ENCODE results near the gene IL33. TPM values are rescaled to one million over a fixed set of nuclear protein-coding genes. Genes with fewer than 3 reads are reported as not detected.
A peak's percentile ranks its signal among the peaks of the same experiment; 100 is the strongest.

The IL33 gene
- total and polyA plus RNA-seq, 2 donors (not counting 1 experiment from before 2014, with no cell fraction given), result 1.3 to 2.0 TPM

- no peaks in the 10 kb centered on the region for H3K9me3 ChIP-seq (ENCODE audit: control insufficient read depth, insufficient read depth, low read depth, low read length)
- no peak overlapping the region for H3K4me2 ChIP-seq (ENCODE audit: extremely low read depth, insufficient read depth, low read length)
- no peak overlapping the region for H3K27ac ChIP-seq (ENCODE audit: insufficient read depth, low read length)
- H4K20me1 ChIP-seq (ENCODE audit: control insufficient read depth, extremely low read depth, insufficient read depth, low read length), result no peaks in the 10 kb centered on the region
- H3K4me1 ChIP-seq (ENCODE audit: control insufficient read depth, extremely low read depth, insufficient read depth, low read length), result no peaks in the 10 kb centered on the region
- no peak overlapping the region for H3K9ac ChIP-seq (ENCODE audit: insufficient read depth, low read length)
- H3K79me2 ChIP-seq (ENCODE audit: control insufficient read depth, insufficient read depth, low read length), result no peaks in the 10 kb centered on the region
- H3K4me3 ChIP-seq (replicated peaks in 1 of 4; ENCODE audit: control extremely low read depth in 1 of 4, insufficient read depth in 1 of 4, low read depth in 3 of 4, low read length in 4 of 4), result no peak overlapping the region
- H3K36me3 ChIP-seq (ENCODE audit: control insufficient read depth, insufficient read depth, low read length), result no peaks in the 10 kb centered on the region
- no peak overlapping the region for H2AFZ ChIP-seq (ENCODE audit: low read length)
- H3K27me3 ChIP-seq (ENCODE audit: control insufficient read depth, insufficient read depth, low read length), result no peaks in the 10 kb centered on the region
- TF ChIP-seq EZH2 (IDR thresholded peaks at IDR 0.05; ENCODE audit: low read length, missing control alignments) (no peak), CTCF (conservative IDR thresholded peaks at IDR 0.05 in 1 of 2, IDR thresholded peaks at IDR 0.05 in 1 of 2; ENCODE audit: low read depth in 1 of 2, low read length in 2 of 2) (no peak)
- DNase-seq (ENCODE audit: low read depth in 2 of 2), result no peak
Measured at GRCh38 chr9:6229186-6229585, 13.6 kb downstream of the IL33 start.

- H3K4me3 ChIP-seq (replicated peaks in 1 of 4; ENCODE audit: control extremely low read depth in 1 of 4, insufficient read depth in 1 of 4, low read depth in 3 of 4, low read length in 4 of 4), result no peak overlapping the region
- H3K9ac ChIP-seq (ENCODE audit: insufficient read depth, low read length), result no peak overlapping the region
- H4K20me1 ChIP-seq (ENCODE audit: control insufficient read depth, extremely low read depth, insufficient read depth, low read length), result no peaks in the 10 kb centered on the region
- no peaks in the 10 kb centered on the region for H3K27me3 ChIP-seq (ENCODE audit: control insufficient read depth, insufficient read depth, low read length)
- H3K36me3 ChIP-seq (ENCODE audit: control insufficient read depth, insufficient read depth, low read length), result no peaks in the 10 kb centered on the region
- no peaks in the 10 kb centered on the region for H3K9me3 ChIP-seq (ENCODE audit: control insufficient read depth, insufficient read depth, low read depth, low read length)
- no peak for TF ChIP-seq EZH2 (IDR thresholded peaks at IDR 0.05; ENCODE audit: low read length, missing control alignments)
- H3K79me2 ChIP-seq (ENCODE audit: control insufficient read depth, insufficient read depth, low read length), result no peaks in the 10 kb centered on the region
- H3K27ac ChIP-seq (ENCODE audit: insufficient read depth, low read length), result no peak overlapping the region
- no peaks in the 10 kb centered on the region for H3K4me1 ChIP-seq (ENCODE audit: control insufficient read depth, extremely low read depth, insufficient read depth, low read length)
- no peak overlapping the region for H2AFZ ChIP-seq (ENCODE audit: low read length)
- no peak overlapping the region for H3K4me2 ChIP-seq (ENCODE audit: extremely low read depth, insufficient read depth, low read length)
- DNase-seq (ENCODE audit: low read depth in 2 of 2), result peak in 1 of 2 donors; percentile 14
Measured at GRCh38 chr9:6229619-6230018, 14.0 kb downstream of the IL33 start.

GRCh38 chr9:6230037-6230780 lies 14.6 kb downstream of the IL33 start:
- no peaks in the 10 kb centered on the region for H3K36me3 ChIP-seq (ENCODE audit: control insufficient read depth, insufficient read depth, low read length)
- TF ChIP-seq EZH2 (IDR thresholded peaks at IDR 0.05; ENCODE audit: low read length, missing control alignments), result no peak
- TF ChIP-seq CTCF (conservative IDR thresholded peaks at IDR 0.05 in 1 of 2, IDR thresholded peaks at IDR 0.05 in 1 of 2; ENCODE audit: low read depth in 1 of 2, low read length in 2 of 2), result no peak
- DNase-seq (ENCODE audit: low read depth in 2 of 2), result peak in 1 of 2 donors; percentile 22
- H3K79me2 ChIP-seq (ENCODE audit: control insufficient read depth, insufficient read depth, low read length), result no peaks in the 10 kb centered on the region
- no peaks in the 10 kb centered on the region for H3K4me1 ChIP-seq (ENCODE audit: control insufficient read depth, extremely low read depth, insufficient read depth, low read length)
- no peaks in the 10 kb centered on the region for H3K27me3 ChIP-seq (ENCODE audit: control insufficient read depth, insufficient read depth, low read length)
- H3K9ac ChIP-seq (ENCODE audit: insufficient read depth, low read length), result no peak overlapping the region
- no peak overlapping the region for H3K27ac ChIP-seq (ENCODE audit: insufficient read depth, low read length)
- no peaks in the 10 kb centered on the region for H3K9me3 ChIP-seq (ENCODE audit: control insufficient read depth, insufficient read depth, low read depth, low read length)
- H2AFZ ChIP-seq (ENCODE audit: low read length), result no peak overlapping the region
- H3K4me2 ChIP-seq (ENCODE audit: extremely low read depth, insufficient read depth, low read length), result no peak overlapping the region
- H3K4me3 ChIP-seq (replicated peaks in 1 of 4; ENCODE audit: control extremely low read depth in 1 of 4, insufficient read depth in 1 of 4, low read depth in 3 of 4, low read length in 4 of 4), result no peak overlapping the region
- H4K20me1 ChIP-seq (ENCODE audit: control insufficient read depth, extremely low read depth, insufficient read depth, low read length), result no peaks in the 10 kb centered on the region

All from fibroblast of lung (primary cell).